Measurements from ENCODE around the gene FSHR. TPM values are rescaled to one million over a fixed set of nuclear protein-coding genes. Genes with fewer than 3 reads are reported as not detected.

FSHR gene
- polyA plus RNA-seq, 12 donors = 0.34 to 1.3 (median 0.61) TPM; not detected in 2

- DNase-seq = no peak
These were observed 41.3 kb downstream of the FSHR start for GRCh38 chr2:49113046-49113445.

GRCh38 chr2:49111456-49111855 is 42.9 kb downstream of the FSHR start:
- DNase-seq = no peak

GRCh38 chr2:49111006-49111405 is 43.3 kb downstream of the FSHR start:
- no peak for DNase-seq

DNA sequence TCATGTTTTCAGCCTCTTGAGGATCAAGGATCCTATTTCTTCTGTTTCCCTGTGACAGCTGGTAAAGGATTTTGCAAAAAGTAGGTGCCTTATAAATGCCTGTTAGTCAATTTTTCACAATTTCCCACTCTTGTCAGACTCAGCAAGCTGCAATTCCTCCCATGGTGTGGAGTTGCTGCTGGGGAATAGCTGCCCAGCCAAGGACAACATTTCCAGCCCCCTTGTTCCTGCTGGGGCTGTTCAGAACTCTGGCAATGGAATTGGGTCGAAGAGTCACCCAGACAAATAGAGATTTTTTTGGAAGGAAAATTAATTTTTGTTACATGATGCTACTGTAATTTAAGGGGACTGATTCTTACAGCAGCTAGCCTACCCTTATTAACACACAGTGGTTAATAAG is 43.7 kb downstream of the FSHR start:
- no peak for DNase-seq

- no peak for DNase-seq
These were observed 45.5 kb downstream of the FSHR start for GRCh38 chr2:49108851-49109250.

DNA sequence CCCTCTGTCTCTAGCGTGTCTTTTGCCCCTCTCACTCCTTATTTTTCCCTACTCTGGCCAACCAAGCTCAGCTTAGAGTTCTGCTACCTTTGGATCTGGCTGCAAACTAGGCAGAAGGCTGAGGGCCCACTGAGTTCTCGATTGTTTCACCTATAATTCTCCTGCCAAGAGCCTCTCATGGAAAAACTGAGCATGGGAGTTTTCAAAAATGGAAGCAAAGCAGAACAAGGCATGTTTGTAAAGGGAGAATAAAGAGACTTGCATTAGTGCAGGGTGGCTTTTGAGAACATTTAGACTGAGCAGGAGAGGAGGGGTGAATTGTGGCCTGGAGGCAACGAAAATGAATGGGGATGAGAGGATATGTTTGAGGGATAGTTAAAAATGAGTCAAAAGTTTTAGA is 45.9 kb downstream of the FSHR start:
- no peak for DNase-seq

DNA sequence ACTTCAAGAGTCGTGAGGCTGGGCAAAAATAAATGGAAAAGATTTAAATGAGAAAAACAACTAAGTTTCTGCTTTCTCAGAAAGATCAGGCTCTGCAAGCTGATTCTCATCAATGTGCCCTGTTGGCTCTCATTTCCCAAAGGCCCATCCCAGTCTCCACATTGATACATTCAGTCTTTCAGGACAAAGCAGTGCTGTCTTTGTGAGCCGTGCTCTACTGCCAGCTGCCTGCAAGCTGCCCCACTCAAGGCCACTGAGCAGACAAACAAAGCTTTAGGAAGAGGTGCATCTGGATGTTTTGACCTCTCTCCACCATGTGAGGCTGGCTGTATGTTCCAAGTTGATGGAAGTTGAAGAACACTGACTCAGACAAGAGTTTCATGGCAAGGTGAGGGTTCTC is 48.8 kb downstream of the FSHR start:
- DNase-seq = no peak

DNA sequence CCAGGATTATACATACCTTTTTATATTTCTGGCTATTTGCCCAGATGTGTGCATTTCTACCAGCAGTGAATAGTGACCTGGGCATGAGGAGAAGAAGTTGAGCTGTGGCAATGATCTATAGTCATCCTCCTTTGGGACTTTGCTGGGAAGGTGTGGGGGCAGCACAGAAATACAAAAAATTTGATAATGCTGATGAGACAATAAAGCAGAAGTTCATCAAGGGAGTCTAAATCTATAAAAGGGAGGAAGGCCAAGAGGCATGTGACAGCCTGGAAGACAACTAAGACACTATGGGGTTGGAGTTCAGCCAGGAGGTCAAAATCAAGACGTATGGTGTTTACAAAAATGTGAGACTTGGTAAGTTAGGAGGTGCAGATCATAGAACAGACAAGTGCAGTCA is 52.2 kb downstream of the FSHR start:
- DNase-seq = no peak

DNA sequence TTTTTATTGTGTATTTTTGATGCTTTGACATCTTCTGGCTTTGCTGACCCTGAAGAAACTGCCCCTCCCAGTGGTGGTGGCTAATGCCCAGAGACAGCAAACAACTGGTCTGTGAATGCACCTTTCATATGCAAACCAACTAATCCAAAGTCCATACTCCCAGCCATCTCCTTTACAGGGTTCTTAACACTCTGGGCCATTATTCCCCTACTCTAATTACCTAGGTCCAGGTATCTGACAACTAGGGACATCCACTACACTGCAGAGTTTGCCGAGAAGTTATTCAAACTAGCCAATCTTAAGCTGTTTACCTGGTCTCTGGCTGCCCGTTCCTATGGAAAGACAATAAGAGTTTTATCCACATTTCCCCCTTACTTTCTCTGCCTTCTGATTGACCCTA is 73.6 kb downstream of the FSHR start:
- DNase-seq = no peak

DNA sequence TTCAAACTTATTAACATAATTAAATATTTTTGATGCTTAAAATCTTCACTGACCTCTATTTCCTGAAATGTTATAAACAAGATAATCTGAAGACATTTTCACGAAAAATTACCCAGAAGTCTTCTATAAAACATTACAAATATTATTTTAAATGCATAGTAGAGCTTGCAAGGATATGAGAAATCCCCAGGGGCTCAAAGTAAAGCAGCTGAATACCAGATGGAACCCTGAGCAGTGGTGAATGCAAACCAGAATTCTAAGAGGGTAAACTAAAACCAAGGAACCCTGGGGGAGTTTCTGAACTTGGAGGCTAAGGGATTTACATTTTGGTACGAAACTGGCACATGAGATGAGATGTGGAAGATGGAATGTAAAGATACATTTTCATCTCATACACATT is 83.6 kb downstream of the FSHR start:
- no peak for DNase-seq

- DNase-seq = no peak
These were observed 84.5 kb downstream of the FSHR start for GRCh38 chr2:49069829-49070228.

- DNase-seq = no peak
These were observed 85.7 kb downstream of the FSHR start for GRCh38 chr2:49068613-49069012.

DNA sequence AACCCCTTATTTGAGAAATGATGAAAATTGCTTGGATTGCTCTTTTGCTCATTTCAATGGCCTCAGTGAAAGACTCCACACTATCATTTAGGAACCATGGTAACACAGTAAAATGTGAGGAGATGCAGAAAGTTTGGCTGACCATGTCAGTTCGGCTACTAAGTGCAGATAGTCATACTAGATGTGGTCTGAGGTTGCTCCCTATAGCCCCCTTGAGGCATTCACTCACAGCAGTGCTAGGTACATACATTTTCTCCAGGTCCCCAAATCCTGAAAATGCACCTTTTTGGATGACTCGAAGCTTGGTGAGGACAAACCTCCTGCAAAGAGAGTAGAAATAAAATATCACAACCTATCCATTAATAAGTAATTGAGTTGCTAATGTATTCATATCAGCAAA is 86.3 kb downstream of the FSHR start:
- no peak for DNase-seq

DNA sequence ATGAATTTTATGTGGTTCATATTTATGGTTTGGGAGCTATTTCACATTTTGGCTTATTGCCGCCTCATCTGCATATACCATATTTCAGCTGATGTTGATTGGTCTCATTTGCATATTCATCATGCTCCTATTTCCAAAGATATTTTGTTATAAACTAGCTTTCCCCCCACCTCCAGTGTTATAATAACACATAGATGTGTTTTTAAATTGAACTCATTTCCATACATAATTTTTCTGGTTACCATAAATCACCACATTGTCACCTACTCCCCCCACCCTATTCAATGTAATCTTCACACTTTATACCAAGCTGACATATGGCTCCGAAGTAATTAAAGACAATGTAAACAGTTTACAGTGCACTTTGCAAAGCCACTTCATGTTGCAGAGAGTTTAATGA is 101.2 kb downstream of the FSHR start:
- DNase-seq = no peak

DNA sequence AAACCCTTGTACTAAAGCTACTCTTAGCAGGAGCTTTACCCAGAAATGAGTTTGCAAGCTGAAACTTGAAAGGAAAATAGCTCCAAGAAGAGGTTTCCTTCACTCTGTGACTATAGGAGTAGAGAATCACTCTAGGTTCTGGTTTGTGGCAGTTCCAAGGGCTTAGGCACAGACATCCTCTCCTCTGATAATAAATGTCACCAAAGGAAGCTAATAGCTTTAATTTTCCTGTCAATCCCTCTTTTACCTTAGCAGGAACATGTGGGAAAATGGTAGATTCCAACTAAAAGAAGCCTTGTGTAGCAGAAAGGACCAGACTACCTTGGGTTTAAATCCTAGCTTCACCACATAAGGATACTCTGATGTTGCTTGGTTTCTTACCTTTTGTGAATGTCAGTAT is 104.0 kb downstream of the FSHR start:
- DNase-seq = no peak

- no peak for DNase-seq
These were observed 105.2 kb downstream of the FSHR start for GRCh38 chr2:49049161-49049560.

DNA sequence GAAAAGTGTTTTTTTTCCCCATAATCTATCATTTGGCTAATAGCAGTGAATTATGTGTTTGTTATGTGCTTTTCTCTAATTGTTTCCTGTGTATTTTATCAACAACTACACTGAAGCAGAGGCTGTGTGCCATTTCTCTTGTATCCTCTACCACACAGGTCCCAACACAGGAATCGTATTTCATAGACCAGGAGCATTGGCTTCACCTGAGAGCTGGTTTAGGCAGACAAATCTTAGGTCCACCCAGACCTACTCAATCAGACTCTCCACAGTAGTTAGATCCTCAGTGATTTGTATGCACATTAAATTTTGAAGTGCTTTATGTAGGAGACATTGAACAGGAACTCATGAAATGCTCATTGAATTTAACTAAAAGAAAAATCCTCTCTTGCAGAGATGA is 109.2 kb downstream of the FSHR start:
- no peak for DNase-seq

DNA sequence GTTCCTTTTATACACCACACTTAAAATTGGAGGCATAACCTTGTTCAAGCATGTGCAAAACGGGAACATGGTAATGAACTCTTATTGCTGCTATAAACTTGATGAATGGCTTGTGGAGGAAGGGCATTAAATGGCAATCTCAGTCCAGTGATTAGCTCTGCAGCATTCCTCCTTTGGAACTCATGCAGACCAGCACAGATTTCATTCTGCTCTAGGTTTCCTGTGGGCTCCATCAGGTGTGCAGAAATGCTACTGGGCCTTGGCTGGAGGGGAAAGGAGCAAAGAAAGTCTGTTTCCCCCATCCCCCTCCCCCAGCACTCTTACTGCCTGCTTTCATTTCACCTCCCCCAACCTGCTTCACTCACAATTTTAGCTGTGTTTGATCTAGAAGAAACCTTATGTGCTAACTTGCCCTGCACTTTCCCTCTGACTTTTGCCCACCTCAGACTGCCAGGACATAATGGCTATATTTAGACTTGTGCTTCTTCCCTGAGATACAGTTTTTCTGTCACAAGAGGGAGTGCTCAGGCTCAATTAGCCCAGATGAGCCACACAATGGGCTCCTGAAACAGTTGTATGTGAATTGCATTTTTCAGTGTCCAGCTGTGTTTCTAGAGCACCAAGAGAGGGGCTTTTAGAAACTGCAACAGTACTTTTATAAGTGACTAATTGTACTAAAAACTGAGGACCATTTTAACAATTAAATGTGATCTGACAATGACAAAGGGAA is 109.8 kb downstream of the FSHR start:
- no peak for DNase-seq

- DNase-seq = no peak
These were observed 110.8 kb downstream of the FSHR start for GRCh38 chr2:49043405-49043982.

DNA sequence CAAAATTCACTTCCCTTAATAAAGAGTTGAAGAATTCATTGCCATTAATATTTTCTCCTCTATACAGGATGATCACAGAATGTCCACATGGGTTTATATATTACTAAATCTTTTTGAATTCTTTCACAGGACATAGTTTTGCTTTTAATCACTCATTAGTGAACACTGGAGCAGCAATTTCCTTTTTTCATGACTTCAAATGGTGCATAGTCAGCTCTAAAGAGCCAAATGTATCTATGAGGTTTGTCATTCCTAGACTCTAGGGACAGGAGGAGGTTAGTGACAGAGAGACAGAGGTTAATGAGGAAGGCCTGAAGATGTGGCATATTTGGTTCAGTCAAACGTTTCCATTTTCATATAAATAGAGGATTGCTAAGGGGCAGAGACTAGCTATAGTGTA is 111.8 kb downstream of the FSHR start:
- no peak for DNase-seq

DNA sequence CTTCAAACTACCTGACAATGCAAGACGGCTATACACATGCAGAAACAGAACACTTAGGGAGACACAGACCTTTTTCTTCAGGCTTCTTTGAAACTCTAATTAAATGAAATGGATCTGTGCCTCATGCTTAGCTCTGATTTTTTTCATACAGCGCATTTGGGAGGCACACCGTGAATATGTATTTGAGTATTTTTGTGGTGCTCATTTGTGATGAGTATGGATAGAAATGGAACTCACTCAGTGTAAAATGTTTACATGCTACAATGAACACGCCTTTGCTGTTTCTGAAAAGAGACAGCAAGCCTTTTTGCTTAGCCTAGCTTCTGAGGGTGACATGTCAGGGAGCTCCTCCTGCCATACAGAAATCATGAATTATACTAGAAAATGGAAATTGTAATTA is 113.3 kb downstream of the FSHR start:
- DNase-seq = no peak

DNA sequence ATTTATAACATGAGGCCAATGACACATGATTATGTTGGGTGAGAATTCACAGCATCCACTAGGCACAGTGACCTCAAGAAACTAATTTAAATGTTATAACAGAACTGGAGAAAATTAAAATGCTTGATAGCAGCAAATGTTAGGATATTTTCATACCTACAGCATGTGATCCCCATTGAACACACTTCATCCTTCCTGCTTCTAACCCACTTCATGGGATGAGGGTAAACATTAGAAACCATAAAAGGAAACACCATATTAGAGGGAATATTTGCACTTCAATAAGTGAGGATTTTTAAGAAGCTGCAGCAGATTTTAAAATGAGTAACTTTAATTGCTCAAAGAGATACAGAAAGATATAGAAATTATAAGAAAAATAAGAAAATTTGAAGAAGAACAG is 117.1 kb downstream of the FSHR start:
- no peak for DNase-seq

- DNase-seq = no peak
These were observed 118.8 kb downstream of the FSHR start for GRCh38 chr2:49035481-49035880.

Measured in muscle of arm (tissue), 12 donors.